ENCODE measurements around the gene SARNP.

Gene SARNP

GRCh38 chr12:55820679-55821078 is 3.2 kb upstream of the SARNP start:
- DNase-seq (ENCODE audit: low spot score) = no peak
- in situ Hi-C loops (cut with MboI; ENCODE audit: low sequenced_read_pairs, unreplicated experiment) = no loop called here
- TF ChIP-seq, protein P1, sequence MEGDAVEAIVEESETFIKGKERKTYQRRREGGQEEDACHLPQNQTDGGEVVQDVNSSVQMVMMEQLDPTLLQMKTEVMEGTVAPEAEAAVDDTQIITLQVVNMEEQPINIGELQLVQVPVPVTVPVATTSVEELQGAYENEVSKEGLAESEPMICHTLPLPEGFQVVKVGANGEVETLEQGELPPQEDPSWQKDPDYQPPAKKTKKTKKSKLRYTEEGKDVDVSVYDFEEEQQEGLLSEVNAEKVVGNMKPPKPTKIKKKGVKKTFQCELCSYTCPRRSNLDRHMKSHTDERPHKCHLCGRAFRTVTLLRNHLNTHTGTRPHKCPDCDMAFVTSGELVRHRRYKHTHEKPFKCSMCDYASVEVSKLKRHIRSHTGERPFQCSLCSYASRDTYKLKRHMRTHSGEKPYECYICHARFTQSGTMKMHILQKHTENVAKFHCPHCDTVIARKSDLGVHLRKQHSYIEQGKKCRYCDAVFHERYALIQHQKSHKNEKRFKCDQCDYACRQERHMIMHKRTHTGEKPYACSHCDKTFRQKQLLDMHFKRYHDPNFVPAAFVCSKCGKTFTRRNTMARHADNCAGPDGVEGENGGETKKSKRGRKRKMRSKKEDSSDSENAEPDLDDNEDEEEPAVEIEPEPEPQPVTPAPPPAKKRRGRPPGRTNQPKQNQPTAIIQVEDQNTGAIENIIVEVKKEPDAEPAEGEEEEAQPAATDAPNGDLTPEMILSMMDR (IDR thresholded peaks at IDR 0.05; ENCODE audit: borderline replicate concordance, control extremely low read depth, extremely low read depth, insufficient read depth, missing control alignments) = no peak

DNA sequence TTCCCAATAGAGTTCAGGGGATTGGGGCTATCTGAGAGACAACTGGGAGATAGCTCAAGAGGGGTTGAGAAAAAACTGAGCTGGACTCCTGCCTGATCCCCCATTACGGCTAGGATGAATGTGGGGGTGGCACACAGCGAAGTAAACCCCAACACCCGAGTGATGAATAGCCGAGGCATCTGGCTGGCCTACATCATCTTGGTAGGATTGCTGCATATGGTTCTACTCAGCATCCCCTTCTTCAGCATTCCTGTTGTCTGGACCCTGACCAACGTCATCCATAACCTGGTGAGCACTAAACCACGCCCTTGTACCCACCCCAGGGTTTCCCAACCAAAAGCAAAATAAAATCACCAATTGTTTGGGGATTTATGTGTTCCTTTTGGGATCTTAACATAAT is 1.4 kb upstream of the SARNP start:
- in situ Hi-C loops (cut with MboI; ENCODE audit: low sequenced_read_pairs, unreplicated experiment) = no loop called here
- DNase-seq (ENCODE audit: low spot score) = no peak
- TF ChIP-seq, protein P1 (IDR thresholded peaks at IDR 0.05; ENCODE audit: borderline replicate concordance, control extremely low read depth, extremely low read depth, insufficient read depth, missing control alignments) = no peak

GRCh38 chr12:55818140-55818728 is 710 bp upstream of the SARNP start:
- DNase-seq (ENCODE audit: low spot score) = no peak
- TF ChIP-seq, protein P1 (IDR thresholded peaks at IDR 0.05; ENCODE audit: borderline replicate concordance, control extremely low read depth, extremely low read depth, insufficient read depth, missing control alignments) = no peak
- in situ Hi-C loops (cut with MboI; ENCODE audit: low sequenced_read_pairs, unreplicated experiment) = no loop called here

DNA sequence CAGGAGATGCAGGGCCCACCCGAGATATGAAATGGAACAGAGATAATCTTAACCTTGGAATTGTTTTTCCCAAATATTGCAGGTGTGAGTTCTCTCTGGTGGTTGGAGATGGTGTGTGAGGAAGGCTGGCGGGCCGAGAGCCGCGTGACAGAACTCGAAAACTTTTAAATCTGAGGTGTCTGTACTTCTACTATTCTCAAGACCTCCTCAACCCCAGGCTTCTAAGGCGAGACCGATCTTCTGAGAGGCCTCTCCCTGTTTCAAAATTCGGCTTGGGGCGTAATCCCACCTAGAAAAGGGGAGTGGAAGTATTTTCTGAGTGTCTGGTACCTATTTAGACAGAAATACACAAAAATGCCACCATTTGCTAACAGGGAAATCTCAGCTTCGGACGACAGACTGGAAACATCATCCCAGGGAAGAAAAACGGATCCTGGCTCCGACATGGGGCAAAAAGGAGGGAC is 611 bp downstream of the SARNP start:
- in situ Hi-C loops (cut with MboI; ENCODE audit: low sequenced_read_pairs, unreplicated experiment) = no loop called here
- DNase-seq (ENCODE audit: low spot score) = no peak
- TF ChIP-seq, protein P1 (IDR thresholded peaks at IDR 0.05; ENCODE audit: borderline replicate concordance, control extremely low read depth, extremely low read depth, insufficient read depth, missing control alignments) = no peak

GRCh38 chr12:55815473-55815872 is 2.1 kb downstream of the SARNP start:
- in situ Hi-C loops (cut with MboI; ENCODE audit: low sequenced_read_pairs, unreplicated experiment) = no loop called here
- no peak for DNase-seq (ENCODE audit: low spot score)
- TF ChIP-seq, protein P1 (IDR thresholded peaks at IDR 0.05; ENCODE audit: borderline replicate concordance, control extremely low read depth, extremely low read depth, insufficient read depth, missing control alignments) = no peak

GRCh38 chr12:55814257-55814656 is 3.3 kb downstream of the SARNP start:
- TF ChIP-seq, protein P1 (IDR thresholded peaks at IDR 0.05; ENCODE audit: borderline replicate concordance, control extremely low read depth, extremely low read depth, insufficient read depth, missing control alignments) = no peak
- in situ Hi-C loops (cut with MboI; ENCODE audit: low sequenced_read_pairs, unreplicated experiment) = no loop called here

More at GRCh38 chr12:55814257-55814656, 3.3 kb downstream of the SARNP start:
- DNase-seq (ENCODE audit: low spot score) = no peak

Measured in GM13976 (cell line).